GM10847 (cell line): ENCODE data around the gene F10.

Source experiments
- POLR2A ChIP-seq: IDR thresholded peaks from 2 replicates; pipeline ENCODE4 v1.6.1; 2011; ENCODE audit not compliant: insufficient read length; ENCODE audit errors: extremely low read depth

F10 gene

DNA sequence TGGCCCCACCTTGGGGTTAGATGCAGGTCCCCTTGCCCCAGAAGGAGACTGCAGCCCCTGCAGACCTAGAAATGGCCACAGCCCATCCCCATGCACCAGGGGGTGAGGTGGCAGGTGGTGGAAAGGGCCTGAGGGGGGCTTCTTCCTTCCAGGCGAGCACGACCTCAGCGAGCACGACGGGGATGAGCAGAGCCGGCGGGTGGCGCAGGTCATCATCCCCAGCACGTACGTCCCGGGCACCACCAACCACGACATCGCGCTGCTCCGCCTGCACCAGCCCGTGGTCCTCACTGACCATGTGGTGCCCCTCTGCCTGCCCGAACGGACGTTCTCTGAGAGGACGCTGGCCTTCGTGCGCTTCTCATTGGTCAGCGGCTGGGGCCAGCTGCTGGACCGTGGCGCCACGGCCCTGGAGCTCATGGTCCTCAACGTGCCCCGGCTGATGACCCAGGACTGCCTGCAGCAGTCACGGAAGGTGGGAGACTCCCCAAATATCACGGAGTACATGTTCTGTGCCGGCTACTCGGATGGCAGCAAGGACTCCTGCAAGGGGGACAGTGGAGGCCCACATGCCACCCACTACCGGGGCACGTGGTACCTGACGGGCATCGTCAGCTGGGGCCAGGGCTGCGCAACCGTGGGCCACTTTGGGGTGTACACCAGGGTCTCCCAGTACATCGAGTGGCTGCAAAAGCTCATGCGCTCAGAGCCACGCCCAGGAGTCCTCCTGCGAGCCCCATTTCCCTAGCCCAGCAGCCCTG, 4.2 kb upstream of the F10 start:
- no peak for TF ChIP-seq POLR2A

DNA sequence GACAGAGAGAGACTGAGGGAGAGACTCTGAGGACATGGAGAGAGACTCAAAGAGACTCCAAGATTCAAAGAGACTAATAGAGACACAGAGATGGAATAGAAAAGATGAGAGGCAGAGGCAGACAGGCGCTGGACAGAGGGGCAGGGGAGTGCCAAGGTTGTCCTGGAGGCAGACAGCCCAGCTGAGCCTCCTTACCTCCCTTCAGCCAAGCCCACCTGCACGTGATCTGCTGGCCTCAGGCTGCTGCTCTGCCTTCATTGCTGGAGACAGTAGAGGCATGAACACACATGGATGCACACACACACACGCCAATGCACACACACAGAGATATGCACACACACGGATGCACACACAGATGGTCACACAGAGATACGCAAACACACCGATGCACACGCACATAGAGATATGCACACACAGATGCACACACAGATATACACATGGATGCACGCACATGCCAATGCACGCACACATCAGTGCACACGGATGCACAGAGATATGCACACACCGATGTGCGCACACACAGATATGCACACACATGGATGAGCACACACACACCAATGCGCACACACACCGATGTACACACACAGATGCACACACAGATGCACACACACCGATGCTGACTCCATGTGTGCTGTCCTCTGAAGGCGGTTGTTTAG, 3.3 kb upstream of the F10 start:
- TF ChIP-seq POLR2A: no peak

GRCh38 chr13:113119822-113120189, 2.8 kb upstream of the F10 start:
- TF ChIP-seq POLR2A: no peak

DNA sequence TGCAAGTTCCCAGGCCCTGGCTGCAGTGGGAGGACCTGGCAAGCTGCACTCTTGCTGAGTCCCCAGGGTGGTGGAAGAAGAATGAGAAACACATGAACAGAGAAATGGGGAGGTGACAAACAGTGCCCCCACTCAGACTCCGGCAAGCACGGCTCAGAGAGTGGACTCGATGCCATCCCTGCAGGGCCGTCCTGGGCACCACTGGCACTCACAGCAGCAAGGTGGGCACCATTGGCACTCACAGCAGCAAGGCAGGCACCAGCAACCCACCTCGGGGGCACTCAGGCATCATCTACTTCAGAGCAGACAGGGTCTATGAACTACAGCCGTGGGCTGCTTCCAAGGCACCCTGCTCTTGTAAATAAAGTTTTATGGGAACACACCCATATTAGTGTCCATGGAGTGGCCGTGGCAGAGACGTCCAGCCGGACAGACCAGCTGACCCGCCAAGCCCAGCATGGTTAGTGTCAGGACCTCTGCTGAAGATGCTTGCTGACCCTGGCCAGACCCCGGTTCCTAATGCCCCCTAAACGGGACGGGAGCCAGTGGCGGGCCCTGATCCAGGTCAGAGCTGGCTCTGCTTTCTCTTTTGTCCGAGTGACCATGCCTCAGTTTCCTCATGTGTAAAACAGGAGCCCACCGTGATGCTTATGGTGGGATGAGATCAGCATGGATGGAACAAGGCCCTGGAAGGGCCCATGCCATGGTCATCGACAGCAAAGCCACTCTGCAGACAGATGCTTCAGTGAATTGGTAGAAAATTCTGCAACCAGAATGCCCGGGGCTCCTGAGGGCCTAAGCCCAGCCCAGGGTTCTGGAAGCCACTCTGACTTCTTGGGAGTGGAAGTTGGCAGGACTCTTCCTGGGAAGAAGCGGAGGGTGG, 2.1 kb upstream of the F10 start:
- TF ChIP-seq POLR2A: no peak

DNA sequence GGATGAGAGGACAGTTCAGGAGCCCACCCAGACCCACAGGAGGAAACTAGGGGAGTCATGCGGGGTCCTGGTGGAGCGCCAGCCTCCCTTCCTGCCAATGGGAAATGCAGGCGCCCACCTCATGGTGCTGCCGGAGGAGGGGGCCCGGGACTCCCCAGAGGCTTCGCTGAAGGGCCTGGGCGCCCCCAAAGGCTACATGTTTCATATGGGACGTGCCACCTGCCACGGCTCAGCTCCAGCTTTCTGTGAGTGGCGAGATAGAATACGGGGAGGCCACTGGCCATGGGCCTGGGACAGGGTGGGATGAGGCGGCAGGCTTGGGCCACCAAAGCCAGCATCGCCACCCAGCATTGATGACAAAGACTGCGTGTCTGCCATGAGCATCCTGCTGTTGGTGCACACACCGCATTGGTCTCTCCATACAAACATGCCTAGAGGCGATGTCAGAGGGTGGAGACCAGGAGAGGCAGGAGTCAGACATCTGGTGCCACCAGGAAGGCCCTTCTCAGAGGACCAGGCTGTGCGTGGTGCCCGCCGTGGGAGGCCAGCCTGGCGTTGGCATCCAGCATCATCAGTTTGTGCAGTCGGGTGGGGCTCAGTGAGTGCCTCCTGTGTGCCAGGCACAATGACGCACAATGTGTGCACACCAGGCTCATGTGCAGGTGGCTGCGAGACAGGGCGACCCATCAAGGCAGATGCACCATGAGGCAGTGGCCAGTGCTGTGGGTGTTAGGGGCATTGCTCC, 1.2 kb upstream of the F10 start:
- no peak for TF ChIP-seq POLR2A

- no peak for TF ChIP-seq POLR2A
Observed at GRCh38 chr13:113121928-113122471, 599 bp upstream of the F10 start.

- TF ChIP-seq POLR2A: no peak
Observed at GRCh38 chr13:113123226-113124201, 915 bp downstream of the F10 start.

- no peak for TF ChIP-seq POLR2A
Observed at GRCh38 chr13:113124211-113124970, 1.8 kb downstream of the F10 start.

DNA sequence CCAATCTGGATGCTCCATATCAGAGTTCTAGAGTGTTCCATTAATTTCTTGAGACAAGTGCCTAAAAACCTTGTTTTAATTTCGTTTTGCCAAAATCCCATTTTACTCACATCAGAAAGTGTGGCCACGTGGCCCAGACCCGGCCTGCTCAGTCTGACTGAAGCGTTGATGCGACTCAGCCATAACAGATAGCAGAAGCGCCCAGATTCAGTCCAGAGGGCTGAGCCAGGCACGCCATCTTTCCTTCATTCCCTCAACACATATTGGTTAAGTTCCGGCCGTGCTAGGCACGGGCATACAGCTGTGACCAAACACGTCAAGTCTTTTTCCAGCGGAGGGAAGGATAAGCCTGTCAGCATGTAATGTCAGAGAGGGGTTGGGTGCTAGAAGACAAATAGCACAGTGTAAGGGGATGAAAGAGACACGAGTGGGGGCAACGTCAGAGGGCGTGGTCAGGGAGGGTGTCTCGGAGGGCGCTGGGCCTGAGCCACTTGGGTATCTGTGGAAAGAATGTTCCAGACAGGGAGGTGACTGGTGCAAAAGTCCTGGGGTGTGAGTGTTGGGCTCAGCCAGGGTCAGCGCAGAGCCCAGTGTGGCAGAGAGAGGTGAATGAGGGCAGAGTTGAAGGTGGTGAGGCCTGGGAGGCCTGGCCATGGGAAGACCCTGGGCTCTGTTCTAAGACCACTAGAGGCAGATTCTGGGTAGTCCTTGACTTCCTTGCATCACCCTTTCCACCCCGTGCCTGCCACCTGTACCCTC, 3.1 kb downstream of the F10 start:
- TF ChIP-seq POLR2A: no peak

- TF ChIP-seq POLR2A: no peak
Observed at GRCh38 chr13:113126265-113127150, 3.9 kb downstream of the F10 start.

GRCh38 chr13:113129480-113129879, 6.9 kb downstream of the F10 start:
- no peak for TF ChIP-seq POLR2A
